Fibroblast of upper back skin (primary cell): ENCODE results near the gene CPVL.
"Not testable (repeated sequence)": the region's sequence is repeated elsewhere in the genome, so short reads cannot be mapped to it uniquely, and the experiment has no call there.

ENCODE experiments used
- DNase-seq: peaks from one replicate; pipeline ENCODE4 v3.0.0-alpha.2; 2013

Gene CPVL

GRCh38 chr7:29116361-29117200, 29.8 kb downstream of the CPVL start:
- no peak for DNase-seq

- DNase-seq = no peak
These were observed 30.6 kb downstream of the CPVL start for GRCh38 chr7:29115753-29116152.

- DNase-seq = no peak
These were observed 31.1 kb downstream of the CPVL start for GRCh38 chr7:29115130-29115687.

GRCh38 chr7:29114266-29114665, 32.1 kb downstream of the CPVL start:
- not testable (repeated sequence) for DNase-seq

- no peak for DNase-seq
These were observed 32.8 kb downstream of the CPVL start for GRCh38 chr7:29113384-29114102.

GRCh38 chr7:29112721-29113120, 33.6 kb downstream of the CPVL start:
- DNase-seq = no peak

- DNase-seq = no peak
These were observed 36.4 kb downstream of the CPVL start for GRCh38 chr7:29109899-29110298.

GRCh38 chr7:29109358-29109757, 37.0 kb downstream of the CPVL start:
- no peak for DNase-seq

- DNase-seq = no peak
These were observed 39.3 kb downstream of the CPVL start for GRCh38 chr7:29107056-29107455.

- no peak for DNase-seq
These were observed 39.7 kb downstream of the CPVL start for GRCh38 chr7:29106669-29106988.

GRCh38 chr7:29105752-29106668, 40.3 kb downstream of the CPVL start:
- peak; percentile 79 for DNase-seq

GRCh38 chr7:29105191-29105590, 41.1 kb downstream of the CPVL start:
- DNase-seq = peak; percentile 78

- DNase-seq = peak; percentile 83
These were observed 43.7 kb downstream of the CPVL start for GRCh38 chr7:29102558-29103151.

GRCh38 chr7:29100924-29101323, 45.4 kb downstream of the CPVL start:
- peak; percentile 39 for DNase-seq

- DNase-seq = no peak
These were observed 46.2 kb downstream of the CPVL start for GRCh38 chr7:29099896-29100847.

GRCh38 chr7:29096446-29096730, 49.9 kb downstream of the CPVL start:
- no peak for DNase-seq

GRCh38 chr7:29095631-29096445, 50.5 kb downstream of the CPVL start:
- DNase-seq = peak; percentile 34

- not testable (repeated sequence) for DNase-seq
These were observed 53.2 kb downstream of the CPVL start for GRCh38 chr7:29093091-29093490.

- DNase-seq = no peak
These were observed 54.6 kb downstream of the CPVL start for GRCh38 chr7:29091715-29092114.

GRCh38 chr7:29090836-29091601, 55.3 kb downstream of the CPVL start:
- DNase-seq = peak; percentile 35
